NCI-H460 (cell line): ENCODE measurements around the gene CD300A. TPM values are rescaled to one million over a fixed set of nuclear protein-coding genes. Genes with fewer than 3 reads are reported as not detected.

ENCODE experiments used
- DNase-seq: peaks from one replicate; pipeline ENCODE4 v3.0.0-alpha.2; 2016; ENCODE audit warnings: low read depth; ENCODE audit errors: extremely low read depth
- total RNA-seq: library from RNA; depleted of rRNA; stranded (reverse); fragments of >200 nt; shearing (Covaris generic); gene quantifications from 2 replicates; pipeline ENCODE4 v1.2.3, GENCODE V29; 2014

The CD300A gene
- total RNA-seq, 1 experiment from 2014 or later = not detected

DNA sequence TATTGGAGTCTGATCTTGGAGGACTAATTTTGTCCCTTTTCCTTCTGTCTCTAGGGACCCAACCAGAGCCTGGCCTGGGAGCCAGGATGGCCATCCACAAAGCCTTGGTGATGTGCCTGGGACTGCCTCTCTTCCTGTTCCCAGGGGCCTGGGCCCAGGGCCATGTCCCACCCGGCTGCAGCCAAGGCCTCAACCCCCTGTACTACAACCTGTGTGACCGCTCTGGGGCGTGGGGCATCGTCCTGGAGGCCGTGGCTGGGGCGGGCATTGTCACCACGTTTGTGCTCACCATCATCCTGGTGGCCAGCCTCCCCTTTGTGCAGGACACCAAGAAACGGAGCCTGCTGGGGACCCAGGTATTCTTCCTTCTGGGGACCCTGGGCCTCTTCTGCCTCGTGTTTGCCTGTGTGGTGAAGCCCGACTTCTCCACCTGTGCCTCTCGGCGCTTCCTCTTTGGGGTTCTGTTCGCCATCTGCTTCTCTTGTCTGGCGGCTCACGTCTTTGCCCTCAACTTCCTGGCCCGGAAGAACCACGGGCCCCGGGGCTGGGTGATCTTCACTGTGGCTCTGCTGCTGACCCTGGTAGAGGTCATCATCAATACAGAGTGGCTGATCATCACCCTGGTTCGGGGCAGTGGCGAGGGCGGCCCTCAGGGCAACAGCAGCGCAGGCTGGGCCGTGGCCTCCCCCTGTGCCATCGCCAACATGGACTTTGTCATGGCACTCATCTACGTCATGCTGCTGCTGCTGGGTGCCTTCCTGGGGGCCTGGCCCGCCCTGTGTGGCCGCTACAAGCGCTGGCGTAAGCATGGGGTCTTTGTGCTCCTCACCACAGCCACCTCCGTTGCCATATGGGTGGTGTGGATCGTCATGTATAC lies 26.5 kb upstream of the CD300A start:
- DNase-seq = no peak

DNA sequence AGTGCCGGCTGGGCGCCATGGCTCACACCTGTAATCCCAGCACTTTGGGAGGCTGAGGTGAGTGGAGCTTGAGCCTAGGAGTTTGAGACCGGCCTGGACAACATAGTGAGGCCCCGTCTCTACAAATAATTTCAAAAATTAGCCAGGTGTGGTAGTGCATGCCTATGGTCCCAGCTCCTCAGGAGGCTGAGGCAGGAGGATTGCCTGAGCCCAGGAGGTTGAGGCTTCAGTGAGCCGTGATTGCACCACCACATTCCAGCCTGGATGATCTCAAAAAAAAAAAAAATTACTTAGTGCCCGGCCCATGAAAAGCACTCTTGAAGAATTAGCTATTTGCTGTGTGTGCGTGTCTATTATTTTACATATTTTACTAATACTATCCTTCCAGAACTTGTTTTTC lies 24.9 kb upstream of the CD300A start:
- no peak for DNase-seq

DNA sequence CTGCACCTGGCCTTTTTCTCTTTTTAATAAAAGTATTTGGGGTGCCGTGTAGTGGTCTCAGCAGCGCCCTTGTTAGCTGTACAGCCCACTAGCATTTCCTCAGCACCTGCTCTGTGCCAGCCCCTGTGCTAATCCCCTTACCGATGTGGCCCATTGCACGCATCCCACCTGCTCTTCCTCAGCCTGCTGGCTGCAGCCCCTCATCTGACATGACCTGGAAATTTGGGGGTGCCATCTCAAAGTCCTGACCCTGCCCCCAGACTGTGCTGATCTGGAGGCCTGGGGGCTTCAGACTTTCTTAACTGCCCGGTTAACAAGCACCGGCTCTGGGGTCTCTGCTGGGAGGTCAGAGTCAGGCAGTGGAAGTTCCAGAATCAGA lies 24.2 kb upstream of the CD300A start:
- no peak for DNase-seq

DNA sequence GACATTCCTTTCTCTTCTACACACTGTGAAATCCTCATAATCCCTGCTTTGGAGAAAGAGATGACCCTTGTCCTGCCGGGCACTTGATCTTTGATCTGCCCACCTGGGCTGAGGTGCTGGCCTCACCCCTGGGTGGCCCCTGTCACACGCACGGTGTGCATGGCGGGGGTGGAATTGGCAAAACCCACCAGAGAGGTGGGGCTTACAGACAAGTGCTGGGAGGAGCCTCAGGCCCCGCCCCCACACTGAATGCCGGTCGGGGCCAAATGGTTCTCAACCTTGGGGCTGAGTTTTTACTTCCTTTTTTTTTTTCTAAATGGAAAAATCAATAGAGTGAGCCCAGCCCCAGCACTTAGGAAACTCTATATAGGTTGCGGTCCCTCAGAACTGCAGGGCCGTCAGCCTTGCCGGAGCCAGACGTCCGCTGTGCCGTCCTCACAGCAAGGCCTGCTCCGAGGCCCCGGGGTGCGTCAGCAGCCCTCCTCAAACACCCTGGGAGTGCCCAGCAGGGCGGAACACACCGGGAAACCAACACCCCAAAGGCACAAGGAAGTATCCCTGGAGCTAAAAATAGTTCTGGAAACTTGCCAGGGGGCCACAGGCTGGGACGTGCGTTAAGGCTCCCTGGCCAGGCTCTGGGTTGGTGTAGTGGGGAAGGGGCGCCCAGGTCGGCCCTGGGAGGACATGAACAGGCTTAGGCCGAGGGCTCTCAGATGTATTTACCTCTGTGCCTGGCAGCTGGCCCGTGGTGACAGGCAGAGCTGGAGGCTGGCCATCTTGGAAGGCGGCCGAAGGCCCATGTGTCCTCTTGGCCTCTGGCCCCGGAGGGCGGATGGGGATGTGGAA lies 23.5 kb upstream of the CD300A start:
- no peak for DNase-seq

DNA sequence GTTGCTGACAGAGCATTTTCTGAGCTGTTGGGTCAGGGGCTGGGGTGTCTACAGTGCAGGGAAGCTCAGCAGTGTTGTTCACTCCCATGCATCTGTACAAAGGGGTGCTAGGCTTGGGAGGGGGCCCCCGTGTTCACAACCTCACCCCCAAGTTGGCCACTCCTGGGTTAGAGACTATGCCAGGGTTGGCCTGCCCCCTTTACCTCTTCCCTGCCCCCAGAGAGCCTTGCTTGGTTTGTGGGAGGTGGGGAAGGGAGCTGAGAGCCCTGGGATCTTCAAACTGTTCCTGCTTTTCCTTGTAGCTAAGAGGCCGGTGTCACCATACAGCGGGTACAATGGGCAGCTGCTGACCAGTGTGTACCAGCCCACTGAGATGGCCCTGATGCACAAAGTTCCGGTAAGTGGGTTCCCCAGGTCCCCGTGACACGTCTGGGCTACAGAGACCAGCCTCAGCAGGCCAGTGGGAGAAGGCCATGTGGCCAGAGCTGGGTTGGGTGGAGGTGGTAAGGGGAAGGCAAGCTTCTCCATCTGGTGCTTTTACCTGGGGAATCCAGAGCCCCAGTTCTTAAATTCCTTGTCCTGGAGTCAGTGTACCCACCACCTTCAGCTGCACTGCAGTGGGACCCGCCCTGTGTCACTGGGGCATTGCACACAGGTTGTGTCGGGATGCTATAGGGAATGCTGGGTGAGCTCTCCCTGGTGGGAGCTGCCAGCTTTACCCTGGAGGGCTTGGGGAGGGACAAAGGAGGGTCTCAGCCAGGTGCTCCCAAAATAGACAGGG lies 22.7 kb upstream of the CD300A start:
- no peak for DNase-seq

DNA sequence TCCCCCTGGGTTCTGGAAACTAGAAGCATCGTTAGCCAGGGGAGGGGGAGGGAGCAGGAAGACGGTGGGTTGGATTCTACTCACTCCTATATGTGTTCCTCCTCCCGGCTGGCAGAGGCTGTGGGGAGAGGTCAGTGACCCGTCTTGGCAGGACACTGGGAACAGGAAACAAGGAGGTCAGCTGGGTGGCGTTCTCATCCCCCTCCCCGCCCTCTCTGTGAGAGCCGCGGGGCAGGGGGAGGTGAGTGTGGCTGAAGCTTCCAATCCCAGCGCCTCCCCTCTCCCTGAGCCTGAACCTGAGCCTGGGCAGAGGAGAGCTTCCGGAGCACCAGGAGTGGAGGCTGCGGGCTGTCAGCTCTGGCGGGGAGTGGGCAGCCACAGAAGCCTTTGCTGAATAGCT lies 22.0 kb upstream of the CD300A start:
- DNase-seq = no peak

DNA sequence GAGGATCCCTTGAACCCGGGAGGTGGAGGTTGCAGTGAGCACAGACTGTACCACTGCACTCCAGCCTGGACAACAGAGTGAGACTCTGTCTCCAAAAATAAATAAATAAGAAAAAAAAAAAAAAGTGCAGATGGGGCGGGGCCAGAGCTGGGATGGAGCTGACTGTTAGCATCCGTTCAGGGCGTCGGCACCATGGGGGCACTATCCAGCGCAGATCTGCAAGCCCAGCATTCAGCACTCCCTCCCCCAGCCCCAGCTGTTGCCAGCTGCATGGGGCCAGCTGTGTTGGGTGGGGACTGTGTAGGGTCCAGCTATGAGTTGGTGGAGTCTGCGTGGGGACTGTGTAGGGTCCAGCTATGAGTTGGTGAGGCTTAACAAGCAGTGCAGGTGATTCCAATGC lies 21.3 kb upstream of the CD300A start:
- no peak for DNase-seq

DNA sequence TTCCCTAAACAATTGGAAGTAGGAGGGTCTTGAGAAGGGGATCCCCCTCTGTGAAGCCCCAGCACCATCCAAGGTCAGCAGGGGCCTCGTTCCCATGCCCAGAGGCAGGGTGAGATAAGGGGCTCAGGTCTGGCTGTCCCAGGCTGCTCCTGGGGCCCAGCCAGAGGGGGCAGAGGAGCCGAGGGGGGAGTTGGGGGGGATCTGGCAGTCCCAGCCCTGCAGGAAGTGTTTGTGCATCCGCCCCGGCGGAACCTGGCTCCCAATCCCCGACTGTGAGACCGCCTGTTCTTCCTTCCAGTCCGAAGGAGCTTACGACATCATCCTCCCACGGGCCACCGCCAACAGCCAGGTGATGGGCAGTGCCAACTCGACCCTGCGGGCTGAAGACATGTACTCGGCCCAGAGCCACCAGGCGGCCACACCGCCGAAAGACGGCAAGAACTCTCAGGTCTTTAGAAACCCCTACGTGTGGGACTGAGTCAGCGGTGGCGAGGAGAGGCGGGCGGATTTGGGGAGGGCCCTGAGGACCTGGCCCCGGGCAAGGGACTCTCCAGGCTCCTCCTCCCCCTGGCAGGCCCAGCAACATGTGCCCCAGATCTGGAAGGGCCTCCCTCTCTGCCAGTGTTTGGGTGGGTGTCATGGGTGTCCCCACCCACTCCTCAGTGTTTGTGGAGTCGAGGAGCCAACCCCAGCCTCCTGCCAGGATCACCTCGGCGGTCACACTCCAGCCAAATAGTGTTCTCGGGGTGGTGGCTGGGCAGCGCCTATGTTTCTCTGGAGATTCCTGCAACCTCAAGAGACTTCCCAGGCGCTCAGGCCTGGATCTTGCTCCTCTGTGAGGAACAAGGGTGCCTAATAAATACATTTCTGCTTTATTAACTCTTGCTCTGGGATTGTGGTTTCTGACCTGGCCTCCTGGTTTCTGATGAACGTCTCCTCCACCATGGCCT lies 19.6 kb upstream of the CD300A start:
- DNase-seq = no peak

DNA sequence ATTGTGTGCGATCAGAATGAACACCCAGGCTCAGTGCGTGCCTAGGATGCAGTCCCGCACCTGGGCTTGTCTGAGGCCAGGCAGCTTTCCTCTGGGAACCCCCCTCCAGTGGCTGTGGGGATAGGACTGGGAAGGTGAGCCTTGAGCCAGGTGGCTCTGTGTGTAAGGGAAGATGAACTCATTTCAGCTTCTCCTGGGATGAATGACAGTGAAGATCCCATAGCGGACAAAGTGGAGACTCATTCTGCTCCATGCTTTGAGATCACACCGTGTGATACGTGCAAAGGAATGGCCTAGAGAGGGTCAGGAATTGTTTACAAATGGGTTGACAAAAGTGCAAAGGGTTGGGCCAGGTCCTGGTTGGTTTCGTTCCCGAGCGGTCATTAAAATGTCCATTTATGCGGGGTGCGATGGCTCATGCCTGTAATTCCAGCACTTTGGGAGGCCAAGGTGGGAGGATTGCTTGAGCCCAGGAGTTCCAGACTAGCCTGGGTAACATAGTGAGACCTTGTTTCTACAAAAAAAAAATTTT lies 18.7 kb upstream of the CD300A start:
- DNase-seq = no peak

DNA sequence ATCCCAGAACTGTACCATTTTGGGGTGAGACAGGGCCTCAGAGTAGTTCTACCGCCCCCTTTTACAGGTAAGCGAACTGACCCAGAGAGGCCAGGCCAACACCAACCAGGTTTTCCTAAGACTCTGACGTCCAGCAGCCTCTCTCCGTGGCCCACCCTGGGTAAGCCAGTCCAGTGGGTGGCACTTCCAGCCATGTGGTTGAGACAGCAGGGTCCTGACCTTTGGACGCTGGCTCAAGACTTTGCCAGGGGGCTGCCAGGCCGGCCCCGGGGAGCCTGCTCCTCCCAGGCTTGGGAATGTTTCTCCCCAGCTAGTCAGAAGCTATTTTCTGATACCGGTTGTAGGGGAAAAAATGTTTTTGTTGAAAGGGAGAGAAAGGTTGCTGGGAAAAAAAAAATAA lies 17.7 kb upstream of the CD300A start:
- no peak for DNase-seq

DNA sequence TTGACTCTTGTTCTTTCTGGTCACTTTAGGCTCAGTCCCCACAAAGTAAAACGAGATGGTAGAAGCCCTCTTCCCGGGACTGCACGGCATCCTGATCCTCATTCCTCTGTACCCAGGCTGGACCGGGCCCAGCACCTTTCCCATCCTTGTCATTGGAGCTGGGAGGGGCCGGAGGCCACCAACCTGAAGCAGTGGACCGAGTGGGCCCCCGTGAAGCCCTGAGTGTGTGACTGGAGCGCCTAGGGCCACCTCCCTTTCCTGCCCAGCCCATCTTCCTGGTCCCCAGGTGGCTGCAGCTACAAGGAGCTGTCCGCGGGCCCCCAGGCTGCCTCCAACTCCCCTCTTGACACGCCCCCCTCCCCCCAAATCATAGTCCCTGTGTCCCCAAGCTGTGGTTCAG lies 17.1 kb upstream of the CD300A start:
- no peak for DNase-seq

DNA sequence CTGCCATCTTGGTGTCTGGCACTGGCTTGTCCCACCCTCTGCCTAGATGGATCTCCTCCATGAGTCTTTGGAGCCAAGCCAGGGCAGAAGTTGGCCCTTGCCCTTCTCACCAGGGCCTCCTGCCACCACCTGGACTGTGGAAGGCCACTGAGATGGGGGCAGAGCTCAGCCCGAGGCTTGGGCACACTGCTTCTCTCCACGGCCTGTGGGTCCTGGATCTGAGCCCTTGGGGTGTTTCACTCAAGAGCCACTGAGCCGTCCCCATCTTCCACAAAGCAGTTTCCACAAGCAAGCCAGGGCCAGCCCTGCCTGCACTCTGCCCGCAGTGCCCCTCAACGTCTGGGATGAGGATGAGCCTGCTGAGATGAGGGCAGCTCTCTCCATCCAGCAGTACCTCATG lies 16.7 kb upstream of the CD300A start:
- no peak for DNase-seq

DNA sequence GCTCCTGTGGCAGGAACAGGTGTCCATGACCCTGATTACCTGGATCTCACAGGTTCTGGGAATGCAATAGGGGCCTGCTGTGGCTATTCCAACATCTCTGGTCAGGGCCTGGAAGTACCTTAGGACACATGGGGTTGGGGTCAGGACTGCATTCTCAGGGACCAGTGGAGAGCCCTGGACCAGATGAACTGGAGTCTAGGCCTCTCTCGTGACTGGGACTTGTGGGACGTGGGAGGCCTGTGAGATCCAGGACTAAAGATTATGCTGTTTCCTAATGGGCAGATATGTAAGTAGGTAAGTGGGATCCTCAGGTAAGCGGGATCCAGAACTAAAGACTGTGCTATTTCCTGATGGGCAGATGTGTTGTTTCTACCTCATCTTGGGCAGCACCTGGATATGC lies 16.2 kb upstream of the CD300A start:
- no peak for DNase-seq

DNA sequence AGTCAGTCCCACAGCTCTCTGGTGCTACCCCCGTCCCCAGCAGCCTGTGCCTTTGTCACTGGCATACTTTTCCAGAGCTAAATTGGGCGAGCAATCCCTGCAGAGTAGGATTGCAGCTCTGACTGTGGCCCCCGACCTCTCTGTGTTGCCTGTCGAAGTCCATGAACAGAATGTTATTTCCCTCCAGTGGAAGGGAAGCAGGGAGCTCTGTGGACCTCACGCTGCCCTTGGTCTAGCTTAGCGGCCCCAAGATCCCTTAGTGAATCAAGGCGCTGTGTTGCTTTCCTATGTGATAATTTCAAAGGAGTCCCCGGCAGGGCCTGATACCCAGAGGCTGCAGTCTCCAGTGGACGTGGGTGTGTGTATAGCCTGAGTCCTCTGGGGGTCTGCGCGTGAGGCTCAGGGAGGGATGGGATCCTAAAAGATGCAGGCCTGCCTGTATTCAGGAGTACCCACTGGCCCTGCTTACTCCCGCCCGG lies 15.5 kb upstream of the CD300A start:
- no peak for DNase-seq

DNA sequence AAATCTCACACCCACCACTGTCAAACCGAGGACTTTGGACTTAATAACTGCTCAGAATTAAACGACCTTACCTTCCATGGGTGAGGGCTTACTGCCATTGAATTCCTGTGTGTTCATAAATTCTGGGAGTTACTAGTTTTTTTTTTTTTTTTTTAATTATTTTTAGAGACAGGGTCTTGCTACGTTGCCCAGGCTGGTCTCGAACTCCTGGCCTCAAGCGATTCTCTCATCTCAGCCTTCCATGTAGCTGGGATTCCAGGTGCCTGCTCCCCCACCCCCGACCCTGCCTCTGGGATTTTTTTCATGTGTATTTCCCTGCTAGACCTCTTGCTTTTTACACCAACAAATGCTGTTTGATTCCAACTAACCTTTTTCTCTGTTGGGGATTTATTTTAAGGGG lies 14.9 kb upstream of the CD300A start:
- DNase-seq = no peak

DNA sequence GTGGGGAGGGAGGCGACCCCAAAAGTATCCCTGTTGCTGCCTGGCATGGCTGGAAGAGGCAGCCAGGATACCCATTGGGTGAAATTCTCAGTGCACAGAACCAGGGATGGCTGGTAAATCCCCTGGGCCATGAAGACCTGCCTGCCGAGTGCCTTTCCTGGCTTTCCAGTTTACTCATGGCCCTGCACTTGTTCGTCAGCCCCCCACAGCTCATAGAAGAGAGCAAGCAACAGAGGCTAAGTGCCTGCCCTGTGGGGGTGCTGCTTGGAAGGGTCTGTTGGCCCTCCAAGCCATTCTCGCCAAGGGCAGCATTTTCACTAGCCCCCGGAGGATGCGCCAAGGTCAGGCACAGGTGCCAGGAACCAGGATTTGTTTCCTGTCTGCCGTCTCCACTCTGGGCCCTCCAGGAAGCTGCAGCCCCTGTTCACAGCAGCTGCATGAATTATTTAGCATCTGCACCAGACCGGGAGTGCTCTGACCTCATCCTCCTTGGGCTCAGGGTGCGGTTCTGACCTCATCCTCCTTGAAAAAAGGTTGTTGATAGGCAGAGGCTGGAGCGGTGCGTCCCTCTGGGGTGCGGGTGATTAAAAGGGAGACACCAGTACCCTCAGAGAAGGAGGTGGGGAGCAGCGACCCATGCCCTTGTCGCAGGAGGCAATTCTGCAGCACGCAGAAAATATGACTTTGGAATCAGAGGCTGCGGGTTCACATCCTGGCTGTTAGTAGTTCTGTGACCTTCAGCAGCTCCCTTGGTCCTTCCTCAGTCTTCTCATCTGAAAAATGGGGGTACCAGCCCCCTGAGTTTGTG lies 14.2 kb upstream of the CD300A start:
- no peak for DNase-seq

DNA sequence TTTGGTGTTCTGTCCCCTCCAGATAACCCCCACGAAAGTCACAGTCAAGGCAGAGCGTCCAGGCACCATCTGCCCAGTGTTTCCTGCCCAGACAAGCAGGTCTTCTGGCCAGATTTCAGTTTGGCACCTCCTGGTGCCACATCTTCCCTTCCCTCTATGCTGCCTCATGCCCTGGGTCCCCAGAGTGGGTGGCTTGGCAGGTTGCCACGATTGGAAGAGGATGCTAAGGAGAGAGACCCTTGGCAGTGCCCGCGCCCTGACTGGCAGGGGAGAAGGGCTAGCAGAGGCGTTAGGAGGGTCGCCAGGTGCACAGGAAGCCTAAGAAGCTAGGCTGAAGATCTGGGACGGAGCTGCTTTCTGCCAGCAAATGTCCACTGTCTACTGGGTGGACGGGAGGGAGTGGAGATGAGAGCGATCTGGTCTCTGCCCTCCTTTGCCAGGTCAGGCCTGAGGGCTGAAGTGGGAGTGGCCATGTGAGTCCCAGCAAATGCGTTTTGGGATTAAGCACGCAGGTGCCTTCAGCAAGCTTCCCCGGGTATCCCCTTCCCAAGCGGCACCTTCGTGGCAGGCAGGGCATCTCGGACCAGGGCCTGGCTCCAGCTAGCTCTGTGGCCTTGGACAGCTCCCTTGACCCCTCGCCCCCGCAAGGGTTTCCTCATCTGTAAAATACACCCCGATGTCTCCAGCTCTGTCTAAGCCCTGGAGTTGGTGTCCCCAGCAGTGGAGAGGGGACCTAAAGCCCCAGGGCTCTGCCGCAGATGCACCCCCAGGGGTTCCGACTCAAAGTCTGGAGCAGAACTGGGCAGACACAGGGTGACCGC lies 13.4 kb upstream of the CD300A start:
- DNase-seq = no peak

DNA sequence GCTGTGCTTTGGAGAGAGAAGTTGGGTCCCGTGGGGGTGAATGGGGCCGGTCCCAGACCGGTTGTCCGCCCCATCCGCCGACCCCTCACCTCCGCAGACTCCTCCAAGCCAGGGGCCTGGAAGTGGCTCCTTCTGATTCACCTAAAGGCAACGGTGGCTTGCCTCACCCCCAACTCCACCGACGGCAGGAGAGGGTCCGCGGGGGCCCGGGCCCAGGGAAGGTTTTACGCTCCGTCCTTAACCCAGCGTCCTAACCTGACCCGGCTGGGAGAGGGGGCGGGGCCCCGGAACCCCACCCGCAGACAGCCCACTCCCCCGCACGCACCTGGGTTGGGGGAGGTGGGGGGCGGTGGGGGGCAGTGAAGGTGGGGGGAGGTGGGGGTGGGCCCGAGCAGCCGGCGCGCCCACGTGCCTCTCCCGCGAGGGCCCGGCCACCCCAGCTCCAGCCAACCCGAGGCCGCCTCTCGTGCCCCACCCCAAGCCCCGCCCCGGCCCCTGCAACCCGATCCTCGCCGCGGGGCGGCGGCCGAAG lies 12.7 kb upstream of the CD300A start:
- DNase-seq = peak; percentile 75
